Esophagus squamous epithelium (tissue), 5 donors: ENCODE results near the gene COA6. TPM values are rescaled to one million over a fixed set of nuclear protein-coding genes. Genes with fewer than 3 reads are reported as not detected.

Source experiments
- DNase-seq: peaks from one replicate; lab custom pipeline; 2025; lab: John Stamatoyannopoulos, UW
- H3K27ac ChIP-seq, 4 donors: fragments of 200-600 bp; sonication (generic); one replicate each; pipeline ENCODE4 v1.5.1; 2016 to 2019; ENCODE audit warnings: mild to moderate bottlenecking in 1 of 4
- H3K27me3 ChIP-seq, 4 donors: fragments of 200-600 bp; sonication (generic); 1 replicate in 3 of 4; 2 replicates in 1 of 4; pipeline versions ENCODE4 v1.5.1 to v1.6.0; 2017 to 2021; ENCODE audit warnings: antibody characterized with exemption in 1 of 4
- H3K36me3 ChIP-seq, 3 donors: fragments of 200-600 bp; sonication (generic); one replicate each; pipeline ENCODE4 v1.5.1; 2016 to 2019
- H3K4me1 ChIP-seq, 3 donors: fragments of 200-600 bp; sonication (generic); one replicate each; pipeline ENCODE4 v1.5.1; 2017 to 2019
- H3K4me3 ChIP-seq, 4 donors: fragments of 200-600 bp; sonication (generic); 1 replicate in 3 of 4; 2 replicates in 1 of 4; pipeline ENCODE4 v1.5.1; 2016 to 2019; ENCODE audit warnings: mild to moderate bottlenecking in 2 of 4, moderate library complexity in 1 of 4
- H3K9me3 ChIP-seq, 3 donors: fragments of 200-600 bp; sonication (generic); one replicate each; pipeline ENCODE4 v1.5.1; 2016 to 2019
- POLR2A ChIP-seq, 4 donors: fragments of 450-650 bp; IDR thresholded peaks; one replicate each; pipeline ENCODE4 v1.6.1; 2017; ENCODE audit warnings: antibody characterized with exemption in 4 of 4, mild to moderate bottlenecking in 4 of 4, moderate library complexity in 3 of 4
- WGBS, 2 donors: methylation state at CpG; one replicate each; pipeline ENCODE4 v1.1.5; 2018; 5-methylcytosine and 5-hydroxymethylcytosine counted together
- intact Hi-C: fragments of 100-400 bp; cut with DNase I; formaldehyde crosslinking; loops from one replicate; pipeline ENCODE4 v1.15.0; 2022
- total RNA-seq, 4 donors: library from RNA; depleted of rRNA; stranded (reverse); fragments of >200 nt; gene quantifications; one replicate each; pipeline ENCODE4 v1.1.0, GENCODE V29; 2016
- TF ChIP-seq, protein P1 (sequence below), 6 experiments: fragments of 450-650 bp in 4 of 6; fragments of 200-600 bp in 2 of 6; sonication (generic) in 2 of 6; IDR thresholded peaks; one replicate each; pipeline ENCODE4 v1.5.1; 2016 to 2019; ENCODE audit warnings: antibody characterized with exemption in 6 of 6, mild to moderate bottlenecking in 4 of 6, moderate library complexity in 4 of 6
- donor health status: DM: yes; HTN: yes; CAD: no.

COA6 gene
- total RNA-seq, 4 donors from 2014 or later, result 17.1 to 33.5 (median 24.6) TPM

DNA sequence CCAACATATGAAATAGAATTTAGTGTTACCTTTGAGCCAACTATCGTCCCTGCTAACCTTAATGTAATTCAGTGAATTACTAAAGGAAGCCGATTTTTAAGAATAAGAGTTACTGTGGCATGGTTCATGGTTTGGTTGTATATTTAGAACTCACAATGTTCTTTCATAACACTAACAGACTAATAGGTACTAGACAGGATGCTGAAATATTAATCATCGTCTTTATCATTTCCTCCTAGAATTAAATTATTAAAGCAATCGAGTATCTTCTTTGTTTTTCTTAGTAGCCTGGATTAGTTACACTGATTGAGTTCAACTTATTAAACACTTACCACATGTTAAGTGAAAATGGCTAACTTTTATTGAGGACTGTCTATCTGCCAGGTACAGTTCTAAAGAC lies 58.0 kb downstream of the COA6 start:
- 70 to 76% methylated on average over 4 of the region's 4 CpGs for WGBS, 2 donors
- H3K27ac ChIP-seq, result no peak overlapping the region

DNA sequence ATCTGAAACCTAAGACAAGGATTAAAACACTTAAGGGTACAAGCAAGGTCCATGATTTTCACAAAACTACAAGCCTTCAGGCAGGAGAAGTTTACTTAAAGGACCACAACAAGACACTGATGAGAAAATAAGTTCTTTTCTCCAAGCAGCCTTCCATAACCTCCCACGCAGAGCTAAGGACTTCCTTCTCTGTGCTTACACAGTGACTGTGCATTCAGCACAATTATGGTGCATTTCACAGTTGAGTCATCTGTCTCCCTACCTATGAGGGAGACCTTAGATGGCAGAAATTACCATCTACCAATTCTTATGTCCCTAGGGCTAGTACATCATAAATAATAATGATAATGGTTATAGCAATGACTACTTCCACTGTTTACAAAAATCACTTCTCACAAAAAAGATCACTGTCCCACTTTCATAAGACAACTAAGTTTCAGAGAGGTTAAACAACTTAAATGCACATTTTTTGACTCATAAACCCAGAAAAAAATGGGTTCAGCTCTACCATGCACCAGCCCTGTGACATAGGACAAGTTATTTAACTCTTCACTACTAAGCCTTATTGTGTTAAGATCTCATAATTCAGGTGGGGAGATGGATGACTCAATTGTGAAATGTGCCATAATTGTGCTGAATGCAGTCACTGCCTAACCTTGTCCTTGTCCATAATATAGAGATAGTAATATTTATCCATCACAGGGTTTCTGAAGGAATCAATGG lies 60.5 kb downstream of the COA6 start:
- no peaks in the 10 kb centered on the region for H3K27me3 ChIP-seq
- TF ChIP-seq POLR2A (IDR thresholded peaks at IDR 0.05), result no peak
- TF ChIP-seq, protein P1, sequence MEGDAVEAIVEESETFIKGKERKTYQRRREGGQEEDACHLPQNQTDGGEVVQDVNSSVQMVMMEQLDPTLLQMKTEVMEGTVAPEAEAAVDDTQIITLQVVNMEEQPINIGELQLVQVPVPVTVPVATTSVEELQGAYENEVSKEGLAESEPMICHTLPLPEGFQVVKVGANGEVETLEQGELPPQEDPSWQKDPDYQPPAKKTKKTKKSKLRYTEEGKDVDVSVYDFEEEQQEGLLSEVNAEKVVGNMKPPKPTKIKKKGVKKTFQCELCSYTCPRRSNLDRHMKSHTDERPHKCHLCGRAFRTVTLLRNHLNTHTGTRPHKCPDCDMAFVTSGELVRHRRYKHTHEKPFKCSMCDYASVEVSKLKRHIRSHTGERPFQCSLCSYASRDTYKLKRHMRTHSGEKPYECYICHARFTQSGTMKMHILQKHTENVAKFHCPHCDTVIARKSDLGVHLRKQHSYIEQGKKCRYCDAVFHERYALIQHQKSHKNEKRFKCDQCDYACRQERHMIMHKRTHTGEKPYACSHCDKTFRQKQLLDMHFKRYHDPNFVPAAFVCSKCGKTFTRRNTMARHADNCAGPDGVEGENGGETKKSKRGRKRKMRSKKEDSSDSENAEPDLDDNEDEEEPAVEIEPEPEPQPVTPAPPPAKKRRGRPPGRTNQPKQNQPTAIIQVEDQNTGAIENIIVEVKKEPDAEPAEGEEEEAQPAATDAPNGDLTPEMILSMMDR (IDR thresholded peaks at IDR 0.05), result no peak
- peaks cover 0 to 90% (median 7%) of the 10 kb centered on the region in 3 donors for H3K36me3 ChIP-seq
- 62 to 67% methylated on average over 1 of the region's 1 CpG for WGBS, 2 donors
- H3K4me3 ChIP-seq, result no peak overlapping the region
- H3K4me1 ChIP-seq, result no peaks in the 10 kb centered on the region
- H3K9me3 ChIP-seq, result no peaks in the 10 kb centered on the region
- no peak overlapping the region for H3K27ac ChIP-seq
- no peak for DNase-seq
- intact Hi-C loops, result no loop called here

More for the DNA sequence above, 58.0 kb downstream of the COA6 start:
- no peak for DNase-seq
- Histone ChIP-seq H3K9me3 (no peaks in the 10 kb centered on the region), H3K36me3 (peaks cover 0 to 92% (median 7%) of the 10 kb centered on the region in 3 donors), H3K4me1 (no peaks in the 10 kb centered on the region), H3K27me3 (no peaks in the 10 kb centered on the region), H3K4me3 (no peak overlapping the region)
- intact Hi-C loops, result no loop called here
- TF ChIP-seq, protein P1 (IDR thresholded peaks at IDR 0.05), result no peak
- TF ChIP-seq POLR2A (IDR thresholded peaks at IDR 0.05), result no peak

Other genes starting within 250 kb of the COA6 start
- 10 to 100 TPM; 13.2 to 39.2 (median 27.6) TPM for gene TARBP1, start 105.7 kb downstream of the COA6 start, total RNA-seq
- gene IRF2BP2, start 236.7 kb downstream of the COA6 start, total RNA-seq, result 10 to 100 TPM; 52.5 to 66.8 (median 57.6) TPM